A673 (cell line): ENCODE data around the gene RTL1. TPM values are rescaled to one million over a fixed set of nuclear protein-coding genes. Genes with fewer than 3 reads are reported as not detected.

Experiments used
- BruUV-seq: library from RNA; stranded (reverse); fragments of 400-500 nt; replicated peaks from 2 replicates; lab custom pipeline; 2021; lab: Mats Ljungman, UMichigan
- CTCF ChIA-PET: fragments of 300-600 bp; sonication (Branson Sonifier 250); formaldehyde crosslinking; loops from one replicate; lab custom pipeline; 2022; ENCODE audit warnings: antibody characterized with exemption; lab: Charles Lee
- POLR2A ChIA-PET: fragments of 300-600 bp; sonication (Branson Sonifier 250); formaldehyde crosslinking; loops from one replicate; lab custom pipeline; 2022; ENCODE audit warnings: antibody characterized with exemption; ENCODE audit not compliant: low non-redundant PET; lab: Charles Lee
- DNase-seq: peaks from one replicate; pipeline ENCODE4 v3.0.0-alpha.2; 2015; ENCODE audit warnings: low spot score
- H3K27ac ChIP-seq: fragments of 200-600 bp; sonication (generic); 2 replicates; pipeline ENCODE4 v1.5.1; 2016; ENCODE audit warnings: mixed run types, low read depth, mild to moderate bottlenecking, mixed read lengths, antibody characterized with exemption, low read length; ENCODE audit not compliant: poor library complexity, severe bottlenecking
- H3K27me3 ChIP-seq: fragments of 200-600 bp; sonication (generic); replicated peaks from 2 replicates; pipeline ENCODE4 v1.6.1; 2017; ENCODE audit warnings: mixed run types, low read depth, mild to moderate bottlenecking, mixed read lengths, antibody characterized with exemption, low read length; ENCODE audit not compliant: insufficient read depth, poor library complexity
- H3K36me3 ChIP-seq: fragments of 200-600 bp; sonication (generic); 2 replicates; pipeline ENCODE4 v1.6.1; 2016; ENCODE audit warnings: mixed run types, mild to moderate bottlenecking, mixed read lengths, antibody characterized with exemption, low read length; ENCODE audit not compliant: insufficient read depth, poor library complexity, severe bottlenecking
- H3K4me1 ChIP-seq: fragments of 200-600 bp; sonication (generic); 2 replicates; pipeline ENCODE4 v1.6.1; 2017; ENCODE audit warnings: mixed run types, mild to moderate bottlenecking, mixed read lengths, antibody characterized with exemption, low read length; ENCODE audit not compliant: insufficient read depth, poor library complexity, severe bottlenecking
- H3K4me3 ChIP-seq: fragments of 200-600 bp; sonication (generic); 2 replicates; pipeline ENCODE4 v1.5.1; 2016; ENCODE audit warnings: low read depth, mixed run types, mild to moderate bottlenecking, mixed read lengths, low read length; ENCODE audit not compliant: poor library complexity, severe bottlenecking
- H3K9me3 ChIP-seq: fragments of 200-600 bp; sonication (generic); 2 replicates; pipeline ENCODE4 v1.6.1; 2016; ENCODE audit warnings: mixed run types, low read depth, mild to moderate bottlenecking, mixed read lengths, antibody characterized with exemption, low read length; ENCODE audit not compliant: poor library complexity, severe bottlenecking
- CTCF ChIP-seq: fragments of 300-800, 200-600 bp; sonication (generic); conservative IDR thresholded peaks from 2 replicates; pipeline ENCODE4 v1.5.1; 2017; ENCODE audit warnings: low read depth, mild to moderate bottlenecking, antibody characterized with exemption, low read length, moderate library complexity, mixed read lengths
- EZH2 ChIP-seq: fragments of 200-600 bp; sonication (generic); IDR thresholded peaks from 2 replicates; pipeline ENCODE4 v1.6.1; 2017; ENCODE audit warnings: borderline replicate concordance, low read depth, mild to moderate bottlenecking, mixed read lengths, antibody characterized with exemption, low read length; ENCODE audit not compliant: poor library complexity, severe bottlenecking
- intact Hi-C: fragments of 100-400 bp; cut with micrococcal nuclease; formaldehyde crosslinking; loops from one replicate; pipeline ENCODE4 v1.10.0; 2022; ENCODE audit not compliant: unreplicated experiment
- total RNA-seq: library from RNA; stranded (reverse); gene quantifications from 2 replicates; pipeline ENCODE4 v1.2.3, GENCODE V29; 2021

RTL1 gene
- total RNA-seq, 1 experiment from 2014 or later = 0.09 TPM

GRCh38 chr14:100867631-100868315 is 35.7 kb downstream of the RTL1 start:
- Histone ChIP-seq H3K36me3 (no peaks in the 10 kb centered on the region), H3K27me3 (no peaks in the 10 kb centered on the region), H3K9me3 (no peaks in the 10 kb centered on the region), H3K27ac (no peak overlapping the region), H3K4me1 (no peaks in the 10 kb centered on the region), H3K4me3 (no peak overlapping the region)
- CTCF ChIA-PET = no interaction called here
- TF ChIP-seq EZH2 = no peak
- TF ChIP-seq CTCF = no peak
- POLR2A ChIA-PET = no interaction called here
- BruUV-seq = no TSS peak
- intact Hi-C loops = no loop called here
- no peak for DNase-seq

GRCh38 chr14:100866666-100867630 is 36.6 kb downstream of the RTL1 start:
- CTCF ChIA-PET = no interaction called here
- no peak for DNase-seq
- intact Hi-C loops = no loop called here

More at GRCh38 chr14:100866666-100867630, 36.6 kb downstream of the RTL1 start:
- no TSS peak for BruUV-seq
- Histone ChIP-seq H3K9me3 (no peaks in the 10 kb centered on the region), H3K27ac (no peak overlapping the region), H3K27me3 (no peaks in the 10 kb centered on the region), H3K36me3 (no peaks in the 10 kb centered on the region), H3K4me3 (no peak overlapping the region), H3K4me1 (no peaks in the 10 kb centered on the region)
- POLR2A ChIA-PET = no interaction called here
- TF ChIP-seq EZH2 (no peak), CTCF (no peak)
